ENCODE results near the gene CNKSR2.

The CNKSR2 gene

DNA sequence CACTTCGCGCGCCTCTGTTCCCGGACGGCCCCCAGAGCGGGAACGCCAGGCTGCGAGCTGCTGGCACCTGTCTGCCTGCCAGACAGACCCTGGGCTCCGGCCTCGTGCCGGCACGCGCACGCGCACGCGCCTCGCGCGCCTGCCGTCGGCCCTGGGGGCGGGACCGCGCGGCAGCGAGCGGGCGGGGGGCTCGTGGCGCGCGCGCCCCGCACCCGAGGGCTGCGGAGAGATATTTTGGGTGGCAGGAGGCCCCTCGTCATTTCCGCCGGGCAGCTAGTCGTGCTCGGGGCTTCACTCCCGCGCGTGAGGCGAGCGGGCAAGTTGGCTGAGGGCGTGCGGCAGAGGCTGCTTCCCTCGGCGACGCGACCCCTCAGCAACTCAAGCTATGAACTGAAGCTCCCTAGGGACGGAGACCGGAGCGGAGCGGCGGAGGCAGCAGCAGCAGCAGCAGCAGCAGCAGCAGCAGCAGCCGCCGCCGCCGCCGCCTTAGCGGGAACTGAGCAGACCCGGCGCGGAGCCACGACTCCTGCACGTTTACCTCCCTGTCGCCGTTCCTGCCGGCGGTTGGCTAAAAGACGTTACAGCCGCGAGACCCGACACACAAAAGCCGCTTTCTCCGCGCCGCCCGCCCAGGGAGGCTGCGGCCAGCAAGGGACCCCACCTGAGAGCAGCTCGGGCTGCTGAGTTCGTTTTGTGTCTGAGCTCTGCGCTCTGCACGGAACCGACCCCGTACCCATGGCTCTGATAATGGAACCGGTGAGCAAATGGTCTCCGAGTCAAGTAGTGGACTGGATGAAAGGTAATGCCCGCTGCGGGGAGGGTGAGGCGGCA is at the start of gene CNKSR2:
Gene CNKSR2 (plus strand): TSS at position 256 of the 831 bp plus-strand sequence. CDS start 480 bp downstream, at position 736.
- no peak for DNase-seq

DNA sequence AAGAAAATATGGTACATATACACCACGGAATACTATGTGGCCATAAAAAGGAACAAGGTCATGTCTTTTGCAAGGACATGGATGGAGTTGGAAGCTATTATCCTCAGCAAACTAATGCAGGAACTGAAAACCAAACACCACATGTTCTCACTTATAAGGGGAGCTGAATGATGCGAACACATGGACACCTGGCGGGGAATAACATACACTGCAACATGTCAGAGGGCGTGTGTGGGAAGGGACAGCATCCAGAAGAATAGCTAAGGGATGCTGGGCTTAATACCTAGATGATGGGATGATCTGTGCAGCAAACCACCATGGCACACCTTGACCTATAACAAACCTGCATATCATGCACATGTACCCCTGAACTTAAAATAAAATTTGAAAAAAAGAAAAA is 19.5 kb upstream of the CNKSR2 start:
- no peak for DNase-seq

DNA sequence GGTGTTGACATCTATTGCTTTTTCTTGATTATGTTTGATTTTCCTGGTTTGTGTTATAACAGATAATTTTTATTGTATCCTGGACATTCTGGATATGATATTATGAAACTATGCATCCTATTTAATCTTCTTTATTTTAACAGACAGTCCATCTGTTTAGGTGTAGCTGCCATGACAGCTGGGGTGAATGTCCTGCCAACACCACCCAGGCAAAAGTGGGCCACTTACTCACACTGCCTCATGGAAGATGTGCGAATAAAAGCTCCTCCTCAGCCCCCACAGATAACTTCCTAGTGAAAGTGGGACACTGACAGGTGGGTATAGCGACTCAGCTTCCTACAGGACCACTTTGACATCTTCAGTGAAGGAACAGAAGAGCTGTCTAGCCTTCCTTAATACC is 18.4 kb upstream of the CNKSR2 start:
- no peak for DNase-seq

DNA sequence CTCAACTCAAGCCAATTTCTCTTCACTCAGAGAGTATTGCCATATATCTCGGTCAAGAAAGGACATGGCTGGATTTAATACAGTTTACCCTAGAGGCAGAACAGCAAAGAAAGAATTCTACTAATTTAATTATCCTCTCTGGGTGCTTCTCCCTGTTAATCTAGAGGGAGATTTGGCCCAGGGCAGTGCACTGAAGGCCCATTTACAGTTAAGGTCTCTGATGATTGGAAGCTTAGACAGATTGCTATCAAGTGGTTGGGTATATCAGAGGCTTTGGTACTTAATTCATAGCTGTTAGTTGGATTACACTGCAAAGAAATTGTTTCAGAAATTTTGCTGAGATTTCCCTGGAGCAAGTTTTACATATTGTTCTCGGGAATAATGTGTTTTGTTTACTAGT is 4.6 kb upstream of the CNKSR2 start:
- no peak for DNase-seq

DNA sequence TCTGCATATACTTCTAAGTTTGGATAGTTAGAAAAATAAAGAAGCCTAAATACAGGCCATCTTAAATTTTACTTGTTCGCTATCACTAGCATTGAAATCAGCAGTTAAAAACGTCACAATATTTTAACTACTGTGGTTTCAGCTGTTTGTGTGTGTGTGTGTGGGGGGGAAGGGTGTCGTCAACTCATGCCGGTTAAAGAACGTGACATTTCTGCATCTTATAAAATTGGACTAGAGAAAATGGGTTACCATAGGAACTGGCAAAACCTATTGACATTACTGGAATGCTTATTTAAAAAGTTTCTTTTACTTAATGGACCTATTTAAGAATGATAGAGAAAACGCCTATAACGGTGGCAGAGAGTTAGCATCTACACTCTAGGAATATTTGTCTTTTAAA is 1.2 kb upstream of the CNKSR2 start:
- no peak for DNase-seq

DNA sequence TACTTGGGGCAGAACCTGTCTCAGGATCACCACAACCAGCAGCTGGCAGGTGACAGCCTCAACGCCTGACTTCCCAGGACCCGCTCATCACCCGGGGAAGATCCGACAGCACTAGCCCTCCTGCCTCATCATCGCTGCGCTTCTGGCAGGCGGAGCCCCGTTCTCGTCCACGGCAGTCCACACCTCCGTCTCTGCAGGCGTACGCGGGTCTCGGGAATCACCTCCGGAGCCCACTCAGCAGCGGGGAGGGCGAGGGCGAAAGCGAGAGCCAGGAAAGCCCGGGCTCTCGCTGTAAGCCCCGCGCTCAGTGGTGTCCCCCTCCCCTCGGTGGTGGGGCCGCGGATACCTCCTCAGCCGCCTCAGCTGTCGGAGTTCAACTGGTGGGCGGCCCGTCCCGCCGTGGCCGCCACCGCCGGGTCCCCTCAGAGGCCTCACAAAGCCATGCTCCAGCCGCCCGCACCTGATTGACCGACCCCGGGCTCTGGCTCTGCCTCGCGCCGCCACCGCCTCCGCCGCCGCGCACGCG is 518 bp upstream of the CNKSR2 start:
- DNase-seq, result no peak

DNA sequence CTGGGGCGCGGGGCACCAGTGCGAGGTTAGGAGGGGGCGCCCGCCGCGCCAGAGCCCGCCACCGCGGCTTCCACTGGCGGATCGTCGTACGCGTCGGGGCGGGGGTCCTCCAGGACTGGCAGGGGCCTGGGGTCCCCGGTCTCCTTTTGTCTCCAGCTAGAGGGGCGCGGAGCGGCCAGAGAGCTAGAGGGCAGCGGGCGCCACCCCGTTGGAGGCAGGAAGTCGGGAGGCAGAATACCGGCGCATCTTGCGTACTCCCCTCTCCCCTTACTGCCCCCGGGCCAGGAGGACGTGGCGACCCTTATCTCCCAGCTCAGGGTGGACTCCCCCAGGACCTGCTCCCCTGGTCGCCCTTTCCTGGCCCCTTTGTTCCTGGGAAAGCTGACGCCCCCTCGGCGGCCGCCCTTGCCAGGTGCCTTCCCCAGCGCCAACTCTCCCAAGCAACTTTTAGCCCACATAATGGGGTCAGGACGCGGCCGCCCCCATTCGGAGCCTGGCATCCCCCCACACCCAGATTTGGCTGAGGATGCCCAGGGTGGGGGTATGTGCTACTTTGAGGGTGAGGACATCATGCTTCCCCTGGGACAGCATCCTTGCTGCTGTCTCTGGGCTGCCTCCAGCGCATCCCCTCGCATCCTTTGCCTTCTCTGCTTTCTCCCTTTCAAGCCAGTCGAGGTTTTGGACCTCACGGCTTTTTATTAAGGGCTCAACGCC is 933 bp downstream of the CNKSR2 start:
- DNase-seq, result no peak

DNA sequence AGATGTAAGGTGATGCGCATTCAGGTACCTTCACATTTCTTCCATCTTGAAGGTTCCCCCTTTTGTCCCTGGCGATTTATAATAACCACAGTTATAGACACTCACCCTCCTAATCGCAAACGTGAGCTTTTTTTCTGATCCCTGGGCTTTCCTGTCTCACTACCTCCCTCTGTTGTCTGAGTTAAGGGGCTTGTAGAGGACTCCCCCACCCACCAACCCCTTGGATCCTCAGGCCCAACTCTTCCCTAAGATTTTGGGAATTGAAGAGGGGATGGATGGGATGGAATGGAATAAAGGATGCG is 1.4 kb downstream of the CNKSR2 start:
- no peak for DNase-seq

DNA sequence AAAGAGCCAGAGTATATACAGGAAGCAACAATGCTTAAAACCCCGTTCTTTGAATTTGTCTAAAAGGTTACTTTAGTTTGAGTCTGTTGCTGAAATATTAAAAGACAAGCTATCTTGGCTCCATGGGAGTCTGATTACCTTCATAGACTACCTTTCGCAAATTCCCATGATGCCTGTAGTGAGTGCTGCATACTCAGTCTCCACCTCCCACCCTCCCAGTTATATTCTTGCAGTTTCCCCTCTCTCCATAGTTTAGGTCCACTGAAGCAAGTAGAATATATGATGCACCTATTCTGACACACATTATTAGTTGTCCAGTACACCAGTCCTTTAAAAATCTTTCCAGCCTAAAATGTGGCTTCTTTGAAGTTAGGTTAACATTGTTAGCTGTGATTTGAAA is 2.4 kb downstream of the CNKSR2 start:
- DNase-seq, result no peak

DNA sequence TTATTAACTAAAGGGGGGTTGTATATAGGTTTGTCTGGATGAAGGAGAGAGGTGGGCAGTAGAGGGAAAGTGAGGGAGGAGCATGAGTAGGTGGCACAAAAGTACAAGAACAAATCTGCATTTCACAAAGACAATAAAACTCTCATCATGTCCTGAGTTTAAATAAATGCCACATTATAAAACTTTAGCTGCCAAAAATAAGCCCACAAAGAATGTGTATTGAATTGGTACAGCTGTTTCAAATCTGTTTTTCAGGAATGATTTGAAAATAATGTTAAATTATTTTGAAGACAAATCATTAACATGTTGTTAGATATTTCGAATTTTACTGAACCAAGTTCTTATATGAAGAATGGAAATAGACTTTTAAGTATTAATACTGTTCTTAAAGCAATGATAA is 5.8 kb downstream of the CNKSR2 start:
- DNase-seq, result no peak

DNA sequence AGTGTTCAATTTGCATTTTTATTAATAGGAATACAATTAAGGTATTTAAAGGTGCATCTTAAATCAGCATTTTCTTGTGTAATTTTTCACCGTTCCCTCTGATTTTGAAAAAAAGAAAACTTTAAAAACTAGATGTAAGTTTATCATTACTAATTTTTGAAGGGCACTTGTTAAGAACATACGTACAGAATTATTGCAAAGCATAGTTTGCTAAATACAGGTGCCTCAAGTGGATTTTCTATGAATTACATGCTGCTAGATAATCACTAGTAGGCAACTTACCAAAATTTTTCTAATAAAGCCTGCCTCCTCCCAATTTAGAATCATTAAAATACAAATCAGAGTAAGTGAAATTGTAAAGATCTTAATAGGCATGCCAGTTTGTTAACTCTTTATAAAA is 8.5 kb downstream of the CNKSR2 start:
- DNase-seq, result no peak

DNA sequence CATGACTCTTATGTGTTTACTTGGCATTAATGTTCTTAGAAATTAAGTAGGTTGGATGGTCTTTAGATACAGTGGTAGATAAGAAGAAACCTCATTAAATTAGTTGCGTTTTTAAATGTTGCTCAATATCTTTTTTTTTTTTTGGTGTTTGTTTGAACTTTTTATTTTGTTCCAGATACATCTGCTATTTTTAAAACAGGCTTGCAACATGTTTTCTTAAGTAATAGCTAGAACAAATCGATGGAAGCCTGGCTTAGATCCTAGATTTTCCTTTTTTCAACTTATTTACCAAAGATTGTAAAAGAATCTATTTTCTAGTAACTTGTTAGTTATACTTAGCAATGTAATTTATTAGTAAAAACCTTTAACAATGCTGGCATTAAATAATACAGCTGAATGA is 9.3 kb downstream of the CNKSR2 start:
- DNase-seq, result no peak

DNA sequence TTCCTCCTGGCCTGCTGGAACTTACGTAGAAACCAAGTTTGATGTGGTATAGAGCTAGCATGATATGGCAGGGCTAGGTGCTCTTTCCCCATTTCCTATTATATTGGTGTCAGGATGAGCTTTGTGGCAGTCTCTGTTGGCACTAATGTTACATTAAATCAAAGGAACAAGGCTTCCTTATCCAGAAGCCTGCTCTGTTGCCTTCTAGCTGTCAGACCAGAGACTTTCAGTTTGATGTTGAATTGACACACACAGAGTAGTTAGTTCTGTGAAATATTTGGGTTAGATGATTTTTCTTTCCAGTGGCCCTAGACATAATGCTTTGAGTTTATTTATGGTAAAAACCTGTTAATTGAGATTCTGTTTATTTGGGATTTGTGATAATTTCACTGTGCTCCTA is 10.0 kb downstream of the CNKSR2 start:
- DNase-seq, result no peak

DNA sequence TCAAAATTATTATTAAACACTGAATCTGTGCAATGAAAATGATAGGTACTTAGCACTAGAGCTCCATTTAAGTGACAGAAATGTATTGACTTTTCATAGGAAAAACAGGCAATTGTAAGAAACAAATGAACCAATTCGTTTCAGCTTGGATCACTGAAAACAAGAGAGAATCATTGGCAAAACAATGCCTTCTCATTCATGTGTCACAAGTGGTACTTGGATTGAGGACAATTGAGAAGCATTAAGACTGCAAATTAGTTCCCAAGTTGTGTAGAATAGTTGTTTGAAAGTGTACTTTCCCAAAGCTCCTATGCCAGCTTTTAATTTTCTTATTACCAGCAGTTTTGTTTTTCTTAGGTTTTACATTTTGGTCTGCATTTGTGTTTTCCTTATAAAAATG is 20.6 kb downstream of the CNKSR2 start:
- DNase-seq, result no peak

DNA sequence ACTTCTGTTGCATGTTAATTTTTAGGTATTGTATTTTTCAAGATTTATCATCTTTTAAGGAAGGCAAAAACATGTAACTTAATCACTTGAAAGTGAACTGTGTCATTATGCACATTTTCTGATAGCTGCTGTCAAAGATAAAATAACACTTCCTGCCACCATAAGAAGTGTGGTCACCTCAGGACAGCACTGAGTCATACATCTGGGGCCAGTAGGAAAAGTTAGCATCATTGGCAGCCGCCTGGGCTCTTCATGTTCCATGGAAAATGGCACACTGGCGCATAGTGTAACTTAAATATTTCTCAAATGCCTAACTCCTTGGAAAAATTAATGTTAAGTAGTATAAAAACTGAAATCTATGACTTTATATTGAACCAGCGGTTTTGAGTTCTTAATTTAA is 24.2 kb downstream of the CNKSR2 start:
- no peak for DNase-seq

DNA sequence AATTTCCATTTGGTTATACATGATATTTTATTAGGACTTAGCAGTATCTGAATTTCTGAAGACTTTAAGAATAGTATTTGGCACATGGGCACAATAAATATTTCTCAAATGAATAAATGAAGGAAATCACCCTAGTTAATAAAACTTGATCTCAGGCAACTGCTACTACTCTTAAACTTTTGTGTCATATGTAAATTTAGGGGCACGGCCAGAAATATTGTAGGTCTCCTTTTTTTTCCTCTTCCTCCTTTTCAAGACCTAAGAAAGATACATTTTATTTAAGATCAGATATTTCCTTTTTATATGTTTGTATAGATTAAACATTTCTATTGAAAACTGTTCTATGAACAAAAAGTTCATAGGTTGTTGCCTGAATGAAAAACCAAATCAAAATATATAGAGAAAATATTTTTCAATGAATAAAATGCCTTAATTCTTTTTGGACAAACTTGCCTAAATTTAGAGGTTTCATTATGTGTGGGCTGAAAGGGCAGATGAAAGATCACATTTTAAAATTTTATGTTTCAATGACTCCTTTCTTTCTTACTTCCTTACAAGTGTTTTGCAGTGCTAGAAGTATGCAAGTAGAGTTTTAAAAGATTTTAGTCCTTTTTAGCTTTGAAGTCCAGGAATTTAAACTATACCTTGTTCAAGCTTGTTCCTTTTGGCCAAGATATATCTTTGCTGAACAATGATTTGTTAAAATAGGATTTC is 26.3 kb downstream of the CNKSR2 start:
- no peak for DNase-seq

DNA sequence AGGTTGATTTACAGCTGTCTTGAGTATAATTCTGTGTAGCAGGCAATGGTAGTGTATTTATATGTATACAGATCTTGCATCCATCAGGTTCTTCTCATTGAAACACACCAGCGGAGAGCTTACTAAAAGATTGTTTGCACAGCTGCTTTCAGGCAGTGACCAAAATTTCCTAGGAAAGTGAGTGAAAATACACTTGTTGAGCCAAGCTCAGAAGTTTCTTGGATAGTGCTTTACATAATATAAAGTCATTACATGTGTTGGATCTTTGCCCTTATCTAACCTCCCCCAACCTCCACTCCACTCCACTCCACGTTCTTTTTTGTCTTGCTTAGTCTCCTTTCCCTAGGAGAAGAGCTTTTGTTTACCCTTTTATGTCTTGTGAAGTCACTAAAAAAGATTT is 34.1 kb downstream of the CNKSR2 start:
- DNase-seq, result no peak

DNA sequence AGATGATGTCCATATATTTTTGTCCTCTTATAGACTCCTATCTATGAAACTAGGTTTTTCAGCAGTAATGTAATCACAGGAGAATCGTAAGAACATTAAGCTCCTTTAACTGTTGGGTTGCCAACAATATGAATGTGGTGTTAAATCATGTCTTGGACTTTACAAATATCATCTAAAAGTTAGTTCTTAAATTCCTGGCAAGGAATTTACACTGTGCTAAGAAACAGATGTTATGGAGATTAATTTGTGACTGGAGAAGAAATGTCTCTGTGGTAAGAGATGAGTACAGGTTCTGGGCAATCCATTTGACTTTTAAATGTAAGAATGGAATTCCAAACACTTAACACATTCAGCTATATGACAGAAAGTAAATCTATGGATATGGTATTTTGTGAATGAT is 34.6 kb downstream of the CNKSR2 start:
- no peak for DNase-seq

DNA sequence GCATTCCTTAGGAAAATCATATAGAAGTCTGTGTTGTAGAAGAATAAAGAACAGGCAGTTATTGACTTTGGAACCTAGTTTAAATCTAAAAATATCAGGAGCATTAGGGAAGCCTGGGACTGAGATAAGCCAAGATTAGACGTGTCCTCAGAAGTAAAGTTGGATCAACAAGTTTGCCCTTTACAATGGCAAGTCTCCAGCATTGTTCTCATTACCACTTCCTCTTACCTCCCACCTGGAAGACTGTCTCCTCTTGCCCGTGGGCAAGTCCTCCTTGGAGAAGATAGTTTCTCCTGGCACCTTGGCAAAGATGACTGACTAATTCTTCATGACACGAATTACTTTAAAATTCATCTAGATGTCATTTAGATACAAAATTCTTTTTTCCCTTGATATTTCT is 37.8 kb downstream of the CNKSR2 start:
- peak; percentile 0 for DNase-seq

DNA sequence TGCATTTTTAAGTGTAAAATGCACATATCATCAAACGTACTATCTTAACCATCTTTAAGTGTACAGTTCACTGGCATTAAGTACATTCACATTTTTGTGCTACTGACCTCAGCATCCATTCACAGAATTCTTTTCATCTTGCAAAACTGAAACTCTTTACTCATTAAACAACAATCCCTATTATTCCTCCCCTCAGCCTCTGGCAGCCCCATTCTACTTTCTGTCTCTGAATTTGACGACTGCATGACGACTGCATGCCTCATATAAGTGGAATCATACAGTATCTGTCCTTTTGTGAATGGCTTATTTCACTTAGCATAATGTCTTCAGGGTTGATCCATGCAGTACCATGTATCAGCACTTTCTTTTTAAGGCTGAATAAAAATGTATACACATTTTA is 38.7 kb downstream of the CNKSR2 start:
- peak; percentile 0 for DNase-seq

DNA sequence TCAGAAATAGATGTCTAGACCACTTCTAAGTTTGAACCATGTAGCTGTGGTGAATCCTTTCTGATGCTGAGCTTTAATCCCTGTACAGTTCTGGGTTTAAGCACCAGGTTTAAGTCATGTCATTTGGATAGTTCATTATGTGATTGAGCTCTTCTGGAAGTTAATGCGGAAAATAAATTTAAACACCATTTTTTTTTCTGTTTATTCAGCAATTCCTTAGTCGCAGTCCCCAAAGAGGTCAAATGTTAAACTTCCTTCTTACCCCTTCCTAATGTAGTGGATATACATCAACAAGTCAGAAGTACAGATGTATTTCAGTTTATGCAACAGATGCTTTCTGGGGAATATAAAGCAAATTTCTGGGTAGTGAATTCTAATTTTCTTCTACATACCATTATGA is 52.9 kb downstream of the CNKSR2 start:
- DNase-seq, result no peak

DNA sequence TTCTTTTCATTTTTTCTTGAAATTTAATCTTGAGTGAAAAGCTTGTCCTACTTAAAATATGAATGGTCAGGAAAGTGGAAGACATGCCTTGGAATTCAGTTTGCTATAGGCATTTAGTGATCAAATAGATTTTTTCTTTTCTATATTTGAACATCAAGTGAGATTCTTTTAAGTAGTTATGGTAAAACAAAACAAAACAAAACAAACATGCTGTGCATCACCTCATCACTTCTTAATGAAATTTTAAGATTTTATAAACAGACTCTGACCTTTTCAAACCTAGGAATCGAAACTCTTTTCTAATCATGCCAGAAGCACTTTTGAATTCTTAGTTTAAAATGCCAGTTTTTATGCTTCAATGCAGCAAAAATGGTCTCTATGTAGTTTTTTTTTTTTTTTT is 62.8 kb downstream of the CNKSR2 start:
- no peak for DNase-seq

DNA sequence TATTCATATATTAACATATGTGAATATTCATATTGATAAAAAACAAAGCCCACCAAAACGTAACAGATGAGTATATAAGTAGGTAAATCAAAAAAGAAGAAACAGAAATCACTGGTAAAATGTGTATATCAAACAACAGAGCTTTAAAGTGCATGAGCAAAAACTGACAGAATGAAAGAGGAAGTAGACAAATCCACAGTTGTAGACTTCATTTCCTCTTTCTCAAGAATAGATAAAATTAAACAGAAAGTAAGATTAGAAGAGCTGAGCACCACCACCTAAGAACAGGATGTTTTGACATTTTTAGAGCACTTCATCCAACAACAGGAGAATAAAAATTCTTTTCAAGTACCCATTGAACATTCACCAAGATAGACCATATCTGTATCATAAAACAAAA is 64.6 kb downstream of the CNKSR2 start:
- DNase-seq, result no peak

DNA sequence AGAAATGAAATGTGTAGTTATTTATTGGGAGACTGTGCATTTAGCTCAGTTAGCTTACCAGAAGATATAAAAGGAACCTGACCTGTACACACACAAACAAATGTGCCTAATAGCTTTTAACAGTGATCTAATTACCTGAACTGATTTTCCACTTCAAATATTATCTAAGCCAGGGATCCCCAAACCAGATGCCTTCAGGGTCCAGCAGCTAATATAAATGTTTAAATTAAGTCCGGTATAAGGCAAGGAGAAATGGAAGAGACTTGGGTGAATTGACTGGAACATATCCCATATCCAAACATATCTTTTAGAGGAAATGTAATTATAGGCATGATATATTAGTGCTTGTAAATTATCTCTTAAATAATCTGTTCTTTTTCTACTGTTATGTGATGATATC is 66.7 kb downstream of the CNKSR2 start:
- no peak for DNase-seq
